HG03457 (cell line): ENCODE data around the gene ELFN1.

Source experiments
- ATAC-seq: cut with Tn5 transposase; IDR thresholded peaks from one replicate; pipeline ENCODE4 v1.9.1; 2021; ENCODE audit warnings: moderate number of reproducible peaks; ENCODE audit not compliant: unreplicated experiment

ELFN1 gene

DNA sequence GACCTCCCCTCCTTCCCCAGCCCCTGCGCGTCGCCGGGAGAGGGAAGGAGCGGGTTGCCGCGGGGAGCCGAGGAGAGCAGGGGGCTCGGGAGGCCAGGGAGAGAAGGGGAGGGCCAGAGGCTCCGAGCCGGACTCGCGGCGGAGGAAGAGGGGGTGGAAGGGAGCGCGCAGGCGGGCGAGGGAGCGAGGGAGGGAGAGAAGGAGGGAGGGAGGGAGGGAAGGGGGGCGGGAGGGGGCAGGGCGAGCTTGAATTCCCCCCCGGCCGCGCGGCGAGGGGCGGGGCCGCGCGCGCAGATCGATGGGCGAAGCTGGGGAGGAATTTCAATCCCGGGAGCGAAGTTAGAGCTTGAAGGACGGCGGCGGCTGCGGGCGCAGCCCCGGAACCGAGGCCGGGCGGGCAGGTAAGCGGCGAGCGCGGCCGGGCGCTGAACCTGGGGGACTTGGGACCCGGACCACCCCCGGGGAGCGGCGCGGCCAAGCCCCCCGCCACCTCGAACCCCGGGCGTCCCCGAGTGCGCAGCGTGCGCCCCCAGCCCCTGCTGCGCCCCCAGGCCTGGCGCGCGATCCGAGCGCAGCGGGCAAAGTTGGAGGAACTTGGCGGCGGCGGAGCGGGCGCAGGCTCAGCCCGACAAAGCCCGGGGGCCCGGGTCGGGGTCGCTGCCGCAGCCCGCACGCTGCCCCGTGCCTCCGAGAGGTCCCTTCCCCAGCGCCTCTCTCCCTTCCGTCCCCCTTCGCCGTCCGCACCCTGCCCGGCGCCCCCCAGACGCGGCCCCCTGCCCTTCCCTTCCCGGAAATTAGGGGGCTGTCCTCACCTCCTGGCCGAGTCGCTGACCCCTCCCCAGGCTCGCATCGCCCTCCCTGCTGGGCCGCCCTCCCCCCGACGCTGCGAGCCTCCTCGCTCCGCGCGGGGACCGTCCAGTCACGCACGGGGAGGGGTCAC lies at the start of gene ELFN1:
TSS of gene ELFN1 (plus strand) at position 324 of the 940 bp plus-strand sequence. CDS start 74,320 bp downstream, outside the sequence.
- ATAC-seq: no peak

DNA sequence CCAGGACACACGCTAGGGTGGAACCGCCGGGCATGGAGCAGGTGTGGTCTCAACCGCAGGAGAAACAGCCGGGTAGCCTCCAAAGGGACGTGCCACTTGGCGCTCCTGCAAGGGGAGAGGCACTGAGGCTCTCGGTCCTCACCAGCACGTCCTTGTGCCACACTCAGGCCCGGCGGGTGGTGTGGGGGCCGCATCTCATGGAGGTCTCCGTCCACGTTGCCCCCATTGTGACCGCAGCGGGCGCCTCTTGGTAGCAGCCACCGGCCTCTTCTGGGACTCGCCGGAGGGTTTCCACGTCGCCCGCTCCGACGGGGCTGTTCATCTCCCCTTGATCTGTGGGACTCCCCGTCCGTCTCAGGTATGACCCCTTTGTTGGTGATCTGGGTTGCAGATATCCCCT lies 49.2 kb upstream of the ELFN1 start:
- no peak for ATAC-seq

DNA sequence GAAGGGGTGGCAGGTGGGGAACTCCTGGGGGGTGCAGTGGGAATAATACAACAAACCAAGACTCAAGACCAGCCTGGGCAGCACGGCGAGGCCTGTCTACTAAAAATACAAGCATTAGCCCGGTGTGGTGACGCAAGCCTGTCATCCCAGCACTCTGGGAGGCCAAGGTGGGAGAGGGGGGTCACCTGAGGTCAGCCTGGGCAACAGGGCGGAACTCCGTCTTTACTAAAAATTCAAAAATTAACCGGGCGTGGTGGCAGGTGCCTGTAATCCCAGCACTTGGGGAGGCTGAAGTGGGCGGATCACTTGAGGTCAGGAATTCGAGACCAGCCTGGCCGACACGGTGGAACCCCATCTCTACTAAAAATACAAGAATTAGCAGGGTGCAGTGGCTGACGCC lies 48.4 kb upstream of the ELFN1 start:
- no peak for ATAC-seq

DNA sequence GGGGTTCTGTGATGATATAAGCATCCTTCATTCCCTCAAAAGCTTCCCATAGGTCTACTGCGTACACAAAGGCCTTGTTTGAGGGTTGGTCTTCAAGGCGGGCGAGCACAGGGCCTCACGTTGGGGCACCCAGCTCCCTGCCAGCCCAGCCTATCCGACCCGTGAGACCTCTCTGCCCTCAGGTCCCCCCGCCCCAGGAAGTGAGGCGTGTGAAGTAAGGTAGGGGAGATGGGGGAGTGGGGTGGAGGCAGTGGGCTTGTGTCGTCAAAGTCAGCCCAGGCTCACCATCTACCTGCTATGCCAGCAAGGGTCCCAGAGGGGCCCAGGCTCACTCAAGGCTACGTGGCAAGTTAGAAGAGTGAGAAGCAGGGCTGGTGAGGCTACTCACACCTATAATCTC lies 47.6 kb upstream of the ELFN1 start:
- ATAC-seq: no peak

DNA sequence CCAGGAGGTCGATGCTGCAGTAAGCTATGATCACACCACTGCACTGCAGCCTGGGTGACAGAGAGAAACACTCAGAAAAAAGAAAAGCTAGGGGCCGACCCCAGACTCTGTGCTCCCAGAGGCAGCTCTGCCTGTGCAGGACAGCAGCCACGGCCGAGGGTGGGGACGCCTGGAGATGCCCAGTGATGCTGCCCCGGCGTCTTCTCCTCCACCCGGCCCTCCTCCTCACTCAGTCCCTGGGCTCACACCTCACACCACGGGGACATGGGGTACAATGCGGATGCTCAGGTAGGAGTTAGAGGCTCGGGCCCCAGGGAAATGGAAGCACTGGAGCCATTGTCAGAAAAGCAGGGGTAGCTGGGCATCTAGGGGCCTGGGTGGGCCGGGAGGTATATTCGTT lies 46.3 kb upstream of the ELFN1 start:
- ATAC-seq: no peak

DNA sequence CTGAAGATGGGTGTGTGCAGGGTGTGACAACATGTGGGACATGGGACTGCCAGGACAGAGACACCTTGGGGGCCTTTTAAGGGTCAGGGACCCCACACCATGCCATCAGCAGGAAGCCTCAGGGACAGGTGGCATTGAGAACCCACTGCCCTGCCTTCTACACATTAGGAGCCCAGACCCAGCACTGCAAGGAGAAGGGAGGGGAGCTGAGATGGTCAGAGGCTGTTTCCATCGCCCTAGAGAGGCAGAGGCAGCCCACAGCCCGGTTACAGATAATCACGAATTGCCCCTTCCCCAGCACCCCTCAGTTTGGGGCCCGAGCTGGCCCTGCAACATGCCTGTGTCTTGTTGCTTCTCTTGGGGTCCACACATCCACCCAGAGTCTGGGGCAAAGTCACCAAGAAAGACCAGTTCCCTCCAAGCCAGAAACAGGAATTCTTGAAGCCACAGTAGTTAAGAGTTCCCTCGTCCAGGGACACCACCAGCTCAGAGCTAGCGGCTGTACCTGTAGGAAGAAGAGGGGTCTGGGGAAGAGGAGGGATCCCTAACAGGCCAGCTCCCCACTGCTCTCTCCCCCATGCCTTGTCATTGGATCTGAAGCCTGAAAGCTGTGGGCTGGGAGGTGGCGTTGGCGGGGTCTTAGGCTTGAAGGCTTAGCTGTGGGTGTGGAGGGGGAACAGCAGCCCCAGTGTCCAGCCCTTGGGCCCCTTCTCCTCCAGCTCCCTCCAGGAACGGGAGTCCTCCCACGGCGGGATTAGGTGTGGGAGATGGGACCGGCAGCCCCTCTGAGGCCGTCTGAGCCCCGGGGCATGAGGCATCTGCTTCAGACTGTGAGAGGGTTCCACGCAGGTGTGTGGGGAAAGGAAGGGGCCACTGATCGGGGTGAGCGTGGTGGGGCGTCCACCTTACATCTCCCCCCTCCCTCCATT lies 44.8 kb upstream of the ELFN1 start:
- ATAC-seq: no peak

DNA sequence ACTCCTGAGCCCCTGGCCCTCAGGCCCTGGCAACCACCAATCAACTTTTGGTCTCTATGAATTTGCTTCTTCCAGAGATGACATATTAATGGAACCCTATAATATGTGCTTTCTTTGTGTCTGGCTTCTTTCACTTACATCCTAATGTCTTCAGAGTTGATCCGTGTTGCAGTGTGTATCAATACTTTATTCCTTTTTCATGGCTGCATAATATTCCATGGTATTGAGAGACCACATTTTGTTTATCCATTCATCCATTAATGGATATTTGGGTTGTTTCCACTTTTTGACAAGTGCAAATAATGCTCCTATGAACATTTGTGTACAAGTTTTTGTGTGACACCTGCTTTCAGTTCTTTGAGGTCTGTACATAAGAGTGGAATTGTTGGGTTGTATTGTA lies 43.3 kb upstream of the ELFN1 start:
- ATAC-seq: no peak

DNA sequence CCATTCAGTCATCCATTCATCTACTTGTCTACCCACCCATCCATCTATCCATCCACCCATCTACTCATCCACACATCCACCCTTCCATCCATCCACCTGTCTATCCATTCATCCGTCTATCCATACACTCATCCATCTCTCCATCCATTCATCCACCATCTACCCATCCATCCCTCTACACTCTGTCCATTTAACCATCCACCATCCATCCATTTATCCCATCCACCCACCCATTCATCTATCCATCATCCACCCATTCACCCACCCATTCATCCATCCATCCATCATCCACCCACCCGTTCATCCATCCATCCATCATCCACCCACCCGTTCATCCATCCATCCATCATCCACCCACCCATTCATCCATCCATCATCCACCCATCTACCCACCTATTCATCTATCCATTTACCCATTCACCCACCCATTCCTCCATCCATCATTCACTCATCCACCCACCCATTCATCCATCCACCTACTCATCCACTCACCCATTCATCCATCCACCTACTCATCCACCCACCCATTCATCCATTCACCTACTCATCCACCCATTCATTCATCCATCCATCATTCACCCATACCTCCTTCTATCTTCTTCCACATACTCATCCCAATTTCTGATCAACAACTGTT lies 39.3 kb upstream of the ELFN1 start:
- ATAC-seq: no peak

DNA sequence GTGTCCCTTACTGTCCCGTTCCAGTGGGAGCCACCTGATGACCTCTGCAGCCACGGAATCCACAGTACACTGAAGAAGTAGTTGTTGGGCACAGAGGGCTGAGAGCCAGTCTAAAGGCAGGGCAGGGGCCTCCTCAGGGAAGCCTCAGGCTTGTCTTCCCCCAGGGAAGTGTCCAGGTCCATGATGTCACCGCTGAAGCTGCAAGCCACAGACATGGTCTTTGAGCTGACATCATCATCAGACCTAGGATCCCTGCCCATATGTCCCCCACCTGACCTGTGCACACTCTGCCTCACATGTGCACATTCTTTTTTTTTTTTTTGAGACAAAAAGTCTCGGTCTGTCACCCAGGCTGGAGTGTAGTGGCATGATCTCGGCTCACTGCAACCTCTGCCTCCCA lies 38.4 kb upstream of the ELFN1 start:
- ATAC-seq: no peak

DNA sequence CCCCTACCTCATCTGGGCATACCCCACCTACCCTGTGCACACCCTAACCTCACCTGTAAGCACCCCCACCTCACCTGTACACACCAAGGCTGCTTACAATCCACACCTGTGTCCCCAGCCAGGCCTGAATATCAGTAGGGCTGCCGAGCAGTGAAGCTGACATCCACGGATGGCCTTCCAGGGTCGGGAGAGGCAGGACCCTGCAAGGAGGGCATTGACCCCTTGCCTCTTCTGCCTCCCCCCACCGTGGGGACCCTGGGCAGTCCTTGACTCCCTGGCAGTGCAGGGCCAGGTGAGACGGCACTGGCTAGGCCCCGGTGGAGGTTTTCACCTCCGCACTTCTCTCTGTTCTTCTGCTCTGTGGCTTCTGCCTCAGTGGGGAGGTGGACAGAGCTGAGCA lies 37.6 kb upstream of the ELFN1 start:
- no peak for ATAC-seq

DNA sequence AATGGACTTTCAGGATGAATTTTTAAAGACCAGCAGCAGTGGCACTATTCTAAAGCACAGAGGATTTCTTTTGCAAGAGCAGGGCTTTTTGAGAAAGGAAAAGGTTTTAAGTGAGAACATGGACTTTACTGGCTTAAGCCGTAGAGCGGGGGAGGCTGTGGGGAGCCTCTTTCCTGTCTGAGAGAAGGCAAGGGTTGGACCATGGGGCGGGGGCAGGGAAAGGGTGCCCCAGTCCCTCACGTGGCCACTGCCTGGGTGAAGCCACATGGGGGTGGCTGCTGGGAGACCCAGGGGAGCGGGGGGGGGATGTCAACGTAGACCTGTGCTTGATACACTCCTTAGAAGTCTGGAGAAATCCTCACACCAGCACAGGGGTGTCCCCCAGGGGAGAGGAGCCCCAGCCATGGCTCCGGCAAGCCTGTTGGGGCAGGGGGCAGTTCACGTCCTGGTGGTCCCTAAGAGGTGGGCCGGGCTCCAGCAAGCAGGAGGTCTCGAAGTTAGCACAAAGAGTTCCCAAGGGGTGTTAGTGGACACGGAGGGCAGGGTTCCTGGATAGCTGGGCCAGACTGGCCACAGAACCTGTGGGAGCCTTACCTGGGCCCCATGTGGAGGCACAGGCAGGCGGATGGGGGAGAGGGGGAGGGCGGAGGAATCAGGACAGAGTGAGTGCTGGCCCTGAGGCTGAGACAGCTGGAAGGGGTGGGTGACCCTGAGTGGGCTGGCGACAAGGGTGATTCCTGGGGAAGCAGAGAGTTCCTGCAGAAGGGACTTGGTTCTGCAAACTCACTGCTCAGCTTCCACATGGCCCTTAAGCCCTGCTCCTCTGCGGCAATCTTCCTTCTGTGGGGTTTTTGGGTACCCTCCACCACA lies 36.9 kb upstream of the ELFN1 start:
- no peak for ATAC-seq

DNA sequence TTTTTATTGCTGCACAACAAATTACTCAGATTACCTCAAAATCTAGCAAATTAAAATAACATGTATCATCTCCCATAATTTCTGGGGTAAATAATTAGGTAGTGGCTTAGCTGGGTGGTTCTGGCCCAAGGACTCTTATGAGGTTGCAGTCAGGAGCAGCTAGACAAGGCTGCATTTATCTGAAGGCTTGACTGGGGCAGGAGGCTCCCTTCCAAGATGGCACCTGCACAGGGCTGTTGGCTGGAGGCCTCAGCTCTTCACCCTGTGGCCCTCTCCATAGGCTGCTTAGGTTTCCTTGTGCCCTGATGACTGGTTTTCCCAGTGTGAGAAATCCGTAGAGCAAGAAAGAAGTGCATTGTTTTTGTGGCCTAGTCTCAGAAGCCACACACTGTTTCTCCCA lies 34.7 kb upstream of the ELFN1 start:
- no peak for ATAC-seq

DNA sequence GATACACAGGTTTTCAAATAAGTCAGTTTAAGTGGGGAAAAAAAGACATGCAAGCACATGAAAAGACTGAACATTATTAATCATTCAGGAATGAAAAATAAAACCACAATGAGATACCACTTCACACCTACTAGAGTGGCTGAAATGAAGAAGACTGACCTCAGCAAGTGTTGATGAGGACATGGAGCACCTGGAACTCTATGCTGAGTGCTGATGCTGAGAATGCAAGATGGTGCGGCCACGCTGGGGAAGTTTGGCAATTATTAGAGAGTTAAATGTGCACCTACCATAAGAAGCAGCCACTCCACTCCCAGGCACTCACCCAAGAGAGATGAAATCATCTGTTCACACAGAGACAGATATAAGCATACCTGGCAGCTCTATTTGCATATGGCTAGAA lies 32.9 kb upstream of the ELFN1 start:
- ATAC-seq: no peak

DNA sequence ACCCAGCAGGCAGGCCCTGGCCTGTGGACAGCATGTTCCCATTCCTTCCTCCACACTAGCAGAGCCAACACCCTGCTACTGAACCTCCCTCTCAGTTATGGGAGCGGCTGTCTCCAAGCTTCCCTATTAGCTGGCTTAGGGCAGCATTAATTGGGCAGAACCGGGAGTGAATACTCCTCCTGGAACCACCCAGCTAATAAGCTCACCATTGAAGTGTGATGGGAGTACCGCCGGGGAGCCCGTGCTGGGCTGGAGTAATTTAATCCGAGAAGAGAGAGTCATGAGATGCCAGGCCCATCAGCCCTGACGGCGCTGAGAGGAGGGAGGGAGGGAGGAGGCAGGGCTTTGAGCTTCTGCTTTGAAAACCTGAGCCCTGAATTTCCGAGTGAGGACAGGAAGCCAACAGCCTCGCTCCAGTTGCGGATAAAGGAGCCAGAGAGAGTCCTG lies 31.8 kb upstream of the ELFN1 start:
- no peak for ATAC-seq

DNA sequence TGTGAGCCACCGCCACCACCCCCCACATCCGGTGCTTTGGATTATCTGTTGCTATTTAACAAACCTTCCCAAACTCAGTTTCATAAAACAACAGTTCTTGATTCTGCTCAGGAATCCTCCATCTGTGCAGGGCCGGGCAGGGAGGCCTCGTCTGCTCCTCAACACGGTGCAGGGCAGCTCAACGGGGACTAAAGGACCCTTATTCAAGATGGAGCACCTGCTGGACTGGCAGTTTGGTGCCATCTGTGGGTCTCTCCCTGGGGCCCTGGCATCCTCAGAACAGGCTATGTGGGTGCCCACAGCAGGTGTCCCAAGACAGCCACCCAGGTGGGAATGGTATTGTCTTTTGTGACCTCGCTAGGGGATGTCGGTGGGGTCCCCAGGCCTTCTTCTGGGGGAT lies 31.0 kb upstream of the ELFN1 start:
- no peak for ATAC-seq

DNA sequence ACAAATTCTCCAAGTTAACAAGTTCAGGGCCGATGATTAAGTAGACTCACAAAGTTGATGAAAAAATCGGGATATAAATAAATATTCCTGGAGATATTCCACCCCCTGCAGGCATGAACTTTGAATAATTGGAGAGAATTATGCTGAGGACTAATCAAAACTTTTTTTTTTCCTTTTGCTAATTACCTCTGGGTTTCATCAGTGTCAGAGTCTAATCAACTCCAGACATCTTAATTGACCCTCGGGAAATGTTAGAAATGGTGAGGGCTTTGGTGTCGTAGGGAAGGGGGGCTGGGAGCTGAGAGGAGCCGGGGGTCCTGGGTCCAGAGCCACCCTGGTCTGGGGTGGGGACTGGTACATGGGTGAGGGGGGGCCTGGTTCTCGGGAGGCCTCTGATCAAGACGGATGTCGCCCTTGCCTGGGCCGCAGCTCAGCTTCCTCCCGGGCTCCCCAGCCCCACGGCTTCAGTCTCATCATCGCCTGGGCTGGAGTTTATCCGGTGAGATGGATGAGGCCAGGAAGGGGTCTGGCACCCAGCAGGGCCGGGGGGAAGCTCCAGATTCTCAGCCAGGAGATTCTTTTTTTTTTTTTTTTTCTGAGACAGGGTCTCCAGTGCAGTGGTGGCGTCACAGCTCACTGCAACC lies 30.4 kb upstream of the ELFN1 start:
- no peak for ATAC-seq

DNA sequence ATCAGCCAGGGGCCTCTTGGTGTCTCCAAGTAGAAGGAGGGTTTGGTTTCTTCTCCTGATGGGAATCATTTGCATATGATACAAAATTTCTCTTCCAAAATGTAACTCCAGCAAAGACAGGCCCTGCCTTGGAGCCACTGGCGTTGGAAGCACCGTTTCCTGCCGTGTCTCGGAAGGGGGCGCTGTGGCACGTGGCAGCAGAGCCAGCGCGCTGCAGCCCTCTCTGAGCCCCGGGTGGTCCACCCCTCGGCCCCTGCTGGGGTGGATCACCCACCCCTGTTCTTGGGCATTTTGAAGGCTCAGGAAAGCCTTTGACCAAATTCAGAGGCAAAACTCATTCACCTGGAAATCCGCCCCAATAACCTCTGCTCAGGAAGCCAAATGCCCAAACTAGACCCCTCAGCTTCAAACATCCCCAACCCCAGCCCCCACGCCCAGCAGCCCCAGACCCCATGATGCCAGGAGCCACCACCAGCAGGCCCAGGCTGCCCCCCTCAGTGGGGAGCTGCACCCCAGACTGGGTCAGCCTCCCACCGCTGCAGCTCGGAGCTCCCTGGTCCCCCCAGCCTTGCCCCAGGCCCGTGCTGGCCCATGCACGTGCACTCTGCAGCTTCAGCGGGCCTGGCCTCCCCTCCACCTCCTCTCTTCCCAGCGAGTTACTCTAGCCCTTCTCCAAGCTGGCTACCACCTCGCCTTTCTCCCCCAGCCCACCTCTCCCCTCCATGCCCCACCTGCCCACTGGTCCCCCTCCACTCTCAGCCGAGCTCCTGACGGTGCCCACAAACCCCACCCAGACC lies 29.5 kb upstream of the ELFN1 start:
- ATAC-seq: no peak

DNA sequence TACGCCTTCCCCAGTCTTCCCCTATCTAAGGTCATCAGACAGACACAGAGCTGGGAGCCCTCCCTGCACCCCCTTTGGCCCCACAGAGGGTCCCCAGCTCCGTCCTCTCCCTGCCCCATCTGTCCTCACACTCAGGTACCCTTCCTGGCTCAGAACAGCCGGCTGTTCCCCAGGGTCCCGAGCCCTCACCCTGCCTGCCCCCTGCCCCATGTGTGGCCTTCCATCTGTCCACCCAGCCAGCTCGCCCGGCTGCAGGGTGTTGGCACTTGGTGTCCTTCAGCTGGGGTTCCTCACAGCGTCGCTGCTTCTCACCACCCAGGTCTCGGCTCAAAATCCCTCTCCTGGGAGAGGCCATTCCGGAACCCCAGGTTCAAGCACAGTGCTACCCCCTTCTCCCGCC lies 28.9 kb upstream of the ELFN1 start:
- ATAC-seq: no peak

DNA sequence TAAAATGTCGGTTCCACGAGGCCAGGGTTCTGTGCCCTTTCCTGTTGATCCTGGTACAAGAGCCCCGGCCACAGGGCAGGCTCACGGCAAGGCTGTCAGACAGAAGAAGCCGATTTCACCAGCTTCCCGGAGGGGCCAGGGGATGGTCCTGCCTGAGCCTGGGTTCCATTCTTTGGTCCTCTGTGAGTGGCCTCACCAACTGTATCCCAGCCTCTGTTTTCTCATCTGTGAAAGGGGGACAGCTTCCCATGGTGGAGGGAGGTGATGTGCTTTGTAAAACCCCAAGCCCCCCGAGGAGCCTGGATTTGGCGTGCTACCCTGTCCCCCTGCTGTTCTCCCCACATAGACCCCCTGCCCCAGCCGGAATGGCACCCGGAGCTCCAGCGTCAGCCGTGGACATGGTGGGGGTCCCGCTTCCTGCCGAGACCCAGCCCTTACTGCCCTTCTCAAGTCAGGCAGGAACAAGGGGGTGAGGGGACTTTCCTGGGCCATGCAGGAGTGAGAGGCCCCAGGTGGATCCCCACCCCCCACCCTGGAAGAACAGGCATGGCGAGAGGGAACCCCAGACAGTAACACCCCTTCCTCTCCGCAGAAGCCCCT lies 28.3 kb upstream of the ELFN1 start:
- ATAC-seq: no peak
